ENCODE measurements around the gene MYO1E. TPM values are rescaled to one million over a fixed set of nuclear protein-coding genes. Genes with fewer than 3 reads are reported as not detected.

MYO1E gene
- total and polyA plus RNA-seq, 2 of the 8 experiments (the other 6 are each of a cell fraction or from before 2014, with no cell fraction given) = 19.6 to 142 TPM

- no peaks in the 10 kb centered on the region for H3K27me3 ChIP-seq (replicated peaks in 1 of 4; ENCODE audit: control insufficient read depth in 3 of 4, extremely low read depth in 1 of 4, insufficient read depth in 3 of 4, low read length in 3 of 4)
- peaks cover 0 to 4% (median under 1%) of the 10 kb centered on the region in 4 experiments; a peak in 2 of 7 replicates for H3K4me1 ChIP-seq (replicated peaks in 1 of 4; ENCODE audit: control insufficient read depth in 3 of 4, insufficient read depth in 4 of 4, low read length in 3 of 4)
- no peak overlapping the region for H2AK5ac ChIP-seq (ENCODE audit: low read depth, low read length)
- H3K79me1 ChIP-seq (ENCODE audit: low read depth, low read length) = peaks cover 2% of the 10 kb centered on the region
- H4K8ac ChIP-seq (ENCODE audit: extremely low read depth, insufficient read depth, low read length) = no peak overlapping the region
- H3K14ac ChIP-seq (ENCODE audit: insufficient read length) = no peak overlapping the region
- H2BK15ac ChIP-seq (ENCODE audit: low read length) = no peak overlapping the region
- no peaks in the 10 kb centered on the region for H3K36me3 ChIP-seq (ENCODE audit: control insufficient read depth in 2 of 4, insufficient read depth in 4 of 4, low read length in 3 of 4)
- no peak overlapping the region for H3K23ac ChIP-seq (ENCODE audit: insufficient read length)
- H3K4me2 ChIP-seq (ENCODE audit: insufficient read depth in 1 of 2, low read depth in 2 of 2, low read length in 2 of 2) = no peak overlapping the region
- H3K18ac ChIP-seq (ENCODE audit: extremely low read depth, low read length) = no peak overlapping the region
- H3K9me3 ChIP-seq (ENCODE audit: insufficient read depth in 2 of 2, low read depth in 1 of 2, low read length in 1 of 2) = no peaks in the 10 kb centered on the region
- POLR2A ChIA-PET (ENCODE audit: partially characterized antibody) = no interaction called here
- no peak overlapping the region for H4K5ac ChIP-seq (ENCODE audit: insufficient read length, low read depth, low read length)
- H2BK5ac ChIP-seq (ENCODE audit: low read depth, low read length) = no peak overlapping the region
- no peak overlapping the region for H3K27ac ChIP-seq (ENCODE audit: low read depth, low read length)
- H3K79me2 ChIP-seq (ENCODE audit: control insufficient read depth in 1 of 2, insufficient read depth in 2 of 2, low read length in 2 of 2) = peaks cover 0 to 60% of the 10 kb centered on the region in 2 experiments; a peak in 3 of 4 replicates
- no peak overlapping the region for H3K56ac ChIP-seq (replicated peaks; ENCODE audit: insufficient read length, low read depth, low read length)
- no peak for FAIRE-seq
- H4K91ac ChIP-seq (replicated peaks; ENCODE audit: insufficient read length, low read length) = no peak overlapping the region
- no peak overlapping the region for H3K9ac ChIP-seq (replicated peaks in 1 of 4; ENCODE audit: extremely low read depth in 1 of 4, low read depth in 3 of 4, low read length in 3 of 4)
- WGBS, 2 experiments (ENCODE audit: extremely low coverage in 1 of 2, insufficient coverage in 1 of 2, insufficient read length in 1 of 2, insufficient replicate concordance in 2 of 2, low coverage in 1 of 2, low lambda C conversion rate in 2 of 2, missing lambda C conversion rate in 1 of 2) = 89% methylated on average over 4 of the region's 4 CpGs; no CpG with 5 or more reads in 1 of the 2 experiments
- H2BK20ac ChIP-seq (ENCODE audit: low read length) = no peak overlapping the region
- CTCF ChIA-PET (ENCODE audit: partially characterized antibody) = no interaction called here
- no peak overlapping the region for H3K4ac ChIP-seq (replicated peaks; ENCODE audit: insufficient read length, low read depth, low read length)
- H2BK120ac ChIP-seq (replicated peaks; ENCODE audit: low read depth, low read length) = no peak overlapping the region
- H3K23me2 ChIP-seq (ENCODE audit: low read depth, low read length) = no peaks in the 10 kb centered on the region
- no peak for DNase-seq (ENCODE audit: low read depth in 1 of 2, low spot score in 2 of 2)
- peaks cover 2 to 3% of the 10 kb centered on the region in 2 experiments for H4K20me1 ChIP-seq (replicated peaks in 1 of 2; ENCODE audit: control insufficient read depth in 1 of 2, insufficient read depth in 2 of 2, low read length in 2 of 2)
- no peak overlapping the region for H3K4me3 ChIP-seq (ENCODE audit: extremely low read depth in 1 of 4, insufficient read depth in 2 of 4, low read depth in 3 of 4, low read length in 4 of 4)
- no peak overlapping the region for H2BK12ac ChIP-seq (ENCODE audit: low read depth, low read length)
- no peak overlapping the region for H2AFZ ChIP-seq (ENCODE audit: low read length)
- no peak for TF ChIP-seq NANOG (IDR thresholded peaks at IDR 0.05; ENCODE audit: insufficient read depth, low read depth, low read length, poor library complexity, severe bottlenecking)
- no peak for TF ChIP-seq GTF2F1 (IDR thresholded peaks at IDR 0.05; ENCODE audit: borderline replicate concordance, low read depth, low read length)
- no peak for TF ChIP-seq KDM5A (IDR thresholded peaks at IDR 0.05; ENCODE audit: low read length)
- no peak for TF ChIP-seq BCL11A (IDR thresholded peaks at IDR 0.05; ENCODE audit: low read depth in 2 of 2, low read length in 2 of 2)
- TF ChIP-seq CTCF (IDR thresholded peaks at IDR 0.05; ENCODE audit: control extremely low read depth in 1 of 3, insufficient read depth in 1 of 3, low read depth in 1 of 3, low read length in 3 of 3) = no peak
- TF ChIP-seq CEBPB (IDR thresholded peaks at IDR 0.05; ENCODE audit: low read depth, low read length) = no peak
- TF ChIP-seq BRCA1 (IDR thresholded peaks at IDR 0.05; ENCODE audit: low read depth, low read length) = no peak
- no peak for TF ChIP-seq CREB1 (IDR thresholded peaks at IDR 0.05)
- TF ChIP-seq SUZ12 (IDR thresholded peaks at IDR 0.05; ENCODE audit: low read length) = no peak
- TF ChIP-seq SAP30 (IDR thresholded peaks at IDR 0.05; ENCODE audit: insufficient read depth, insufficient replicate concordance, low read length) = no peak
Observed at GRCh38 chr15:59321000-59321689, 51.5 kb downstream of the MYO1E start.
